Sigmoid colon (tissue), 4 donors: ENCODE data around the gene CD300C.

ENCODE experiments used
- CTCF ChIP-seq, 4 experiments: fragments of 450-650 bp in 3 of 4; fragments of 200-600 bp in 1 of 4; IDR thresholded peaks; one replicate each; pipeline ENCODE4 v1.5.1; 2016 to 2019; ENCODE audit warnings: antibody characterized with exemption in 4 of 4, mild to moderate bottlenecking in 3 of 4, moderate library complexity in 2 of 4
- EP300 ChIP-seq, 4 donors: sonication (generic); formaldehyde crosslinking; IDR thresholded peaks; one replicate each; pipeline ENCODE4 v1.6.1; 2017; ENCODE audit warnings: antibody characterized with exemption in 4 of 4

DNA sequence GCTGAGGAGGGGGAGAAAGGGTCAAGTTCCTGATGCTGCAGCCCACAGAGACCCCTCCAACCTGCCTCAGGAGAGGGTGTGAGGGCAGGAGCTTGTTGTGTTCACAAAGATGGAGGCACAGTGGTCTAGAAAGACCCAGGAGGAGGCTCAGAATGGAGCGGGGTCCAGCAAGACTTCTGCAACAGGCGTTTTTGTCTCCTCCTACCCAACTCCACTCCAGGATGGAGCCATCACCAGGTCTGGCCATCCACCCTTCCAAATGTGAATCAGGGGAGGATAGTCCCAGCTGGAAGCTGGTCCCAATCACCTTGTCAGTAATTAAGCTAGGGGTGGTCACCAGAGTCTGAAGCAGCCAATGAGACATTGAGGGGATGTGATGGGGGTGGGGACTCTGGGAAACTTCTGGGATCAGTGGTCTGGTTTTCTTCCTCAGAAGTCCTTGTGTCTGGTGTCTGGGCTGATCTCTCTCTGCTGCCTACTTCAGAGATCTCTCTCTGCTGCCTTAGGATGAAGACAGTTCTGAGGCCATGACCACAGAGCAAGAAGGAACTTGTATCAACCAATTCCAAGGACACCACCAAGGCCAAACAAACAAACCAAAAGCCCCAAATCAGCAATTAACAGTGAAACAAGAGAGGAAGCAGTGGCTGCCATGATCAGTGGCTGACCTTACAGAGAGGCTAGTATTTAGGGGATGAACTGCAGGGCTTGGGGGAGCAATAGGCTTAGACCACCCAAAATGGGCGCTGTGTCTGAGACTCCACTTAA lies 29.2 kb downstream of the CD300C start:
- no peak for TF ChIP-seq EP300 (IDR thresholded peaks at IDR 0.05)
- no peak for TF ChIP-seq CTCF (IDR thresholded peaks at IDR 0.05)
